Uterus (tissue), 2 donors: ENCODE measurements around the gene DNMBP.

Experiments used
- CTCF ChIP-seq, 4 experiments: fragments of 200-600 bp in 2 of 4; fragments of 450-650 bp in 2 of 4; sonication (generic) in 2 of 4; IDR thresholded peaks; one replicate each; pipeline ENCODE4 v1.5.1; 2016 to 2019; ENCODE audit warnings: antibody characterized with exemption in 4 of 4, mild to moderate bottlenecking in 2 of 4, moderate library complexity in 1 of 4
- POLR2A ChIP-seq, 2 donors: fragments of 450-650 bp; IDR thresholded peaks; one replicate each; pipeline ENCODE4 v1.6.1; 2016; ENCODE audit warnings: antibody characterized with exemption in 2 of 2, mild to moderate bottlenecking in 1 of 2, moderate library complexity in 1 of 2

GRCh38 chr10:100013621-100014020 lies 3.9 kb upstream of the DNMBP start:
- no peak for TF ChIP-seq POLR2A (IDR thresholded peaks at IDR 0.05)
- TF ChIP-seq CTCF (IDR thresholded peaks at IDR 0.05), result no peak
